Gastrocnemius medialis (tissue), 4 donors: ENCODE data around the gene IKZF4.

Source experiments
- CTCF ChIP-seq, 5 experiments: fragments of 450-650 bp in 3 of 5; fragments of 200-600 bp in 2 of 5; sonication (generic) in 2 of 5; IDR thresholded peaks in 4 of 5; conservative IDR thresholded peaks in 1 of 5; 1 replicate in 4 of 5; 2 replicates in 1 of 5; pipeline ENCODE4 v1.5.1; 2016 to 2019; ENCODE audit warnings: antibody characterized with exemption in 5 of 5, mild to moderate bottlenecking in 3 of 5, moderate library complexity in 3 of 5
- POLR2A ChIP-seq, 2 donors: fragments of 450-650 bp; IDR thresholded peaks; one replicate each; pipeline ENCODE4 v1.6.1; 2017; ENCODE audit warnings: antibody characterized with exemption in 2 of 2, mild to moderate bottlenecking in 2 of 2, moderate library complexity in 2 of 2

- TF ChIP-seq CTCF (IDR thresholded peaks at IDR 0.05 in 4 of 5, conservative IDR thresholded peaks at IDR 0.05 in 1 of 5) (no peak), POLR2A (IDR thresholded peaks at IDR 0.05) (no peak)
These were observed at the start of gene IKZF4 for GRCh38 chr12:56020423-56021184.
